ENCODE measurements around the gene SPTBN4.

SPTBN4 gene

GRCh38 chr19:40623403-40624251 is 156.8 kb downstream of the SPTBN4 start (continued):
- no peak for TF ChIP-seq ZBTB11 (tag by site-specific recombination; conservative IDR thresholded peaks at IDR 0.05; ENCODE audit: low read depth)
- TF ChIP-seq ZNF626 (tag by site-specific recombination; IDR thresholded peaks at IDR 0.05), result no peak
- TF ChIP-seq SP7 (tag by site-specific recombination; IDR thresholded peaks at IDR 0.05), result peak; percentile 97
- TF ChIP-seq ZNF335 (tag by site-specific recombination; conservative IDR thresholded peaks at IDR 0.05), result peak; percentile 39; the same call in 1 of the 2 replicates
- no peak; the same call in 1 of the 2 replicates for TF ChIP-seq ZSCAN5A (tag by site-specific recombination; IDR thresholded peaks at IDR 0.05)
- TF ChIP-seq ZBTB8A (tag by site-specific recombination; IDR thresholded peaks at IDR 0.05), result no peak; the same call in 1 of the 2 replicates
- TF ChIP-seq ZNF366 (tag by site-specific recombination; conservative IDR thresholded peaks at IDR 0.05), result peak; percentile 92
- no peak for TF ChIP-seq MEIS1 (CRISPR knock-in tag; IDR thresholded peaks at IDR 0.05; ENCODE audit: borderline replicate concordance)
- peak; percentile 99 for TF ChIP-seq PATZ1 (tag by site-specific recombination; IDR thresholded peaks at IDR 0.05)
- TF ChIP-seq ZFP3 (tag by site-specific recombination; IDR thresholded peaks at IDR 0.05; ENCODE audit: low read depth), result no peak
- peak; percentile 93 for TF ChIP-seq SP2 (tag by site-specific recombination; IDR thresholded peaks at IDR 0.05)
- TF ChIP-seq ZNF404 (tag by site-specific recombination; IDR thresholded peaks at IDR 0.05), result no peak
- peak; percentile 77 for TF ChIP-seq ZBTB21 (tag by site-specific recombination; IDR thresholded peaks at IDR 0.05)
- TF ChIP-seq KLF16 (tag by site-specific recombination; IDR thresholded peaks at IDR 0.05), result peak; percentile 62
- peak; percentile 92 for TF ChIP-seq ZNF629 (tag by site-specific recombination; IDR thresholded peaks at IDR 0.05)
- TF ChIP-seq OVOL3 (tag by site-specific recombination; IDR thresholded peaks at IDR 0.05), result no peak
- TF ChIP-seq KLF8 (tag by site-specific recombination; IDR thresholded peaks at IDR 0.05), result peak; percentile 99
- peak; percentile 87 for TF ChIP-seq ZXDB (tag by site-specific recombination; IDR thresholded peaks at IDR 0.05)
- TF ChIP-seq ZNF416 (tag by site-specific recombination; IDR thresholded peaks at IDR 0.05), result no peak
- no peak for TF ChIP-seq ZNF510 (tag by site-specific recombination; IDR thresholded peaks at IDR 0.05; ENCODE audit: insufficient replicate concordance)
- no peak for TF ChIP-seq ZNF621 (tag by site-specific recombination; IDR thresholded peaks at IDR 0.05)
- peak; percentile 100 for TF ChIP-seq GLIS1 (tag by site-specific recombination; IDR thresholded peaks at IDR 0.05)
- peak; percentile 77 for TF ChIP-seq PRDM10 (tag by site-specific recombination; IDR thresholded peaks at IDR 0.05)
- TF ChIP-seq ZNF585B (tag by site-specific recombination; IDR thresholded peaks at IDR 0.05), result no peak
- TF ChIP-seq ZNF837 (tag by site-specific recombination; IDR thresholded peaks at IDR 0.05), result no peak
- TF ChIP-seq ZNF580 (tag by site-specific recombination; IDR thresholded peaks at IDR 0.05), result no peak
- peak; percentile 100 for TF ChIP-seq KLF17 (tag by site-specific recombination; IDR thresholded peaks at IDR 0.05)
- TF ChIP-seq ZNF670 (tag by site-specific recombination; IDR thresholded peaks at IDR 0.05; ENCODE audit: low read depth), result no peak
- TF ChIP-seq ZNF768 (tag by site-specific recombination; IDR thresholded peaks at IDR 0.05), result no peak

Measured in HEK293 (cell line).